Measurements from ENCODE around the gene FHIT.

The FHIT gene

GRCh38 chr3:60220768-60221167 lies 1030.5 kb downstream of the FHIT start:
- no peak for DNase-seq (ENCODE audit: low read depth in 2 of 2)

DNA sequence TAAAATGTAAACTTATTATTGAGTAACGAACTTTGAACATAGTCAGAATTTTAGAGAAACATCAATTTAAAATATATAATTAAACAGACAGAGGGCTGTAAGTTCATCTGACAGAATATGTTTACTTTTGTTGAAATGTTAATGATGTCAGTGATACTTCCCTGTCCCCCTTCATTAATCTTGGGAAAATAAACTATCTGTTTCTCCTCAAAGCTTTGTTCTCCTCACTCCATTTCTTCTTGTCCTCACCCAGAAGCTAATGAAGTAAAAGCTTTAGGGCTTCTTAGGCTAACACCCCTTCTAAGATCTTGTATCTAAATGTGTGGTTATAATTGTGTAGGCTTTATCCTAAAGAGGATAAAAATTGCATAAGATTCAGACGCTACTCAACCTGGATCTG lies 1031.8 kb downstream of the FHIT start:
- no peak for DNase-seq (ENCODE audit: low read depth in 2 of 2)

DNA sequence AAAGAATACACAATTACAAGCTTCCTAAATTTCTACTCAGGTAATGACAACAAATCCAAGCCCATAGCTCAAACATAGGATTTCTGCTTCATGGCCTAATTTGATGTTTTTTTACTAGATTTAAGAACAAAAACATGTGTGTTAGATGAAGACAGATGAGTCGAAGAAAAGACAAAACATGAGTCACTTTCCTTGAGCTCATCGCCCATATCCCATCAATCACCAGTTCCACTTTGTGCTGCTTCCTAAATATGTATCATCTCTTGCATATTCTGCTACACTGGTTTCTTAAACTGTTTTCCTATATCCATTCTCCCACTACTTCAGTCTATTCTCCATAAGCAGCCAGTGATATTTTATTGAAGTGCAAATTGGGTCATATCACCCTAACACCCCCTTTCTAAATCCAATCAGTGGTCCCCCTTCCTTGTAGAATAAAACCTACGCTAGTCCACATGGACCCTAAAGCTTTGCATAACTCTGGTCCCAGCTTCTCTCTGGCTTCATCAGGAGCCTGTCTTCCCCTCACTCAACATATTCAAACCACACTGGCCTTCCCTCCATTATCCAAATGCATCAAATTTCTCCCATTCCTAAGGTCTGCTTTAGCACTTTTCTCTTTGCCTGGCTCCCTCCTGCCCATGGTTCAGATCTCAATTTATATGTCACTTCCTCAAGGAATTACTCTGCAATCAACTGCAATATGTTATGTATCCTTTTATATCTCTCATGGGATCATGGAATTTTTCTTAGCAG lies 1033.9 kb downstream of the FHIT start:
- peak; percentile 32 to 33 for DNase-seq (ENCODE audit: low read depth in 2 of 2)

DNA sequence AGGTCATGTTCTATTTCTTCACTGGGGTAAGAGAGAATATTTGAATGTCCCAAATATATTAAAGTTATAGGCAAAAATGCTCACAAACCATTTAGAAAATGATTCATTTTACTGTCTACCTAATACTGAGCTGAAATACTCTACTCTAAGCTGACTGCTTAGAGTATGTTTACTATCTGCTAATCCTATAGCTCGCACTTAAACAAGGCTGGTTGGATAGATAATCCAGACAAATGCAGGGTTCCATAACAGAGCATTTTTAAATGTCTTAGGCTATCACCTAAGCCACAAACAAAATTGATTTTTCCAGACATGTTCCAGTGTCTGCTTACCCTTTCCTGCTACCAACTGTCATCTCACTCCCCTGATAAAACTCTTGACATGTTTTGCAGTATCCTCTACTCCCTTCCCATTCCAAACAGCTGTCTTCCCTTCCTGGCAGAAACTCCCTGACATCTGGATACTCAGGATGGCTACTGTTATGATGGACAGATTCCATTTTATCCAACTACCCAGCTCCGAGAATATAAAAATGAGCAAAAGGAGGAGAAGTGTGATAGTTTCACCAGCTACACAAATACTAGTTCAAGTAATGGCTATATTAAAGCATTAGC lies 1034.7 kb downstream of the FHIT start:
- no peak for DNase-seq (ENCODE audit: low read depth in 2 of 2)

- DNase-seq (ENCODE audit: low read depth in 2 of 2), result no peak
Observed at GRCh38 chr3:60215946-60216345, 1035.3 kb downstream of the FHIT start.

- DNase-seq (ENCODE audit: low read depth in 2 of 2), result no peak
Observed at GRCh38 chr3:60207905-60208304, 1043.3 kb downstream of the FHIT start.

DNA sequence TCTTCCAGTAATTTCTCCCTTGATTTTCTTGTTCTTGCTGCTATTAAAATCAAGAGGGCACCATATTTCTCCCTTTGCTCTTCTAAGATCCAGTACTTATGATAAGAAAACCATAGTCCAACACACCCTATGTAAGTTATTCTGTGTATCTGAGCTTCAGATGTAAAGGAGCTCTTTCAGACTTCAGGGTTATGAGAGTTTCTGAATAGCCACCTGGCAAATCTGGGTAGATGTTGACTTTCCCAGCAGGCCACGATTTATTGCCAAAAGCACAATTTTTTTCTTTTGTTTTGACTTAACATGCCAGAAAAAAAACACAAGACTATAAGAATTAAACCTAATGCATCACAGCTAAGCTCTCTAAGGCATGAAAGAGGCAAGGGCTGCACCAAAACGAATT lies 1045.0 kb downstream of the FHIT start:
- no peak for DNase-seq (ENCODE audit: low read depth in 2 of 2)

GRCh38 chr3:60202052-60202726 lies 1049.1 kb downstream of the FHIT start:
- no peak for DNase-seq (ENCODE audit: low read depth in 2 of 2)

DNA sequence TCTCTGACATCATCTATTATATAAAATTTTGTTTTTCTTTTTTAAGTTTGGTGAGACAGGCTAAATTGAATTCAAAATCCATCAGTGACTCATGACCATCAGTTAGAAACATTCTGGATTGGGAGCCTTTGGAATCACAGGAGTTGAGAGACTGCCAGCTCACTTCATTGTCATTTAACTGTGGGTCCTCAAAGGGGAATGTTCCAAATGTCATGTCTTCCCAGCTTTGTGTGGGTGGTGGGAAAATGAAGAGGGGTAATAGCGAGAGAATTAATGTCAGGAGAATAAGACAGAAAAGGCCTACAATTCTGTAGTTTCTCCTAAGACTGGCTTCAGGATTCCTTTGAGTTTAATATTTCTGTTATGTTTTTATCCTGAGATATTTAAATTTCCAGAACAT lies 1051.9 kb downstream of the FHIT start:
- no peak for DNase-seq (ENCODE audit: low read depth in 2 of 2)

- DNase-seq (ENCODE audit: low read depth in 2 of 2), result no peak
Observed at GRCh38 chr3:60198179-60198720, 1053.0 kb downstream of the FHIT start.

GRCh38 chr3:60192297-60193114 lies 1058.7 kb downstream of the FHIT start:
- no peak for DNase-seq (ENCODE audit: low read depth in 2 of 2)

GRCh38 chr3:60190073-60190472 lies 1061.2 kb downstream of the FHIT start:
- DNase-seq (ENCODE audit: low read depth in 2 of 2), result no peak

DNA sequence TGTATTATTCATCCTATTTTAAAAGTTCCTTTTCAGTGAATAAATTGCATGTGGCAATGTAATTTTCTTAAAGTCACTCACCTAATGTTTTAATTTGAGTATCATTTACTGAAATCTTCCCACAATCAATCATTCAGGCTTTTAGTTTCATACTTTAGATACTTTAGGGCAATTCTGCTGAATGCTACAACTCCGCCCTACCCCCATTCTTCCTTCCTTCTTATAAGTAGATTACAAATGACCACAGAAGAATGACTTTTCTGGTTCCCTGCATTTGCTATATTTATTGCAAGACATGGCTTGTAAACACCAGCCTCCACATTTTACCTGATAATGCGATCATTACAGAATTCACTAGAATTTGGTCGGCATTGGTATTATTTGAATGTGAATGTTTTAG lies 1061.9 kb downstream of the FHIT start:
- DNase-seq (ENCODE audit: low read depth in 2 of 2), result no peak

DNA sequence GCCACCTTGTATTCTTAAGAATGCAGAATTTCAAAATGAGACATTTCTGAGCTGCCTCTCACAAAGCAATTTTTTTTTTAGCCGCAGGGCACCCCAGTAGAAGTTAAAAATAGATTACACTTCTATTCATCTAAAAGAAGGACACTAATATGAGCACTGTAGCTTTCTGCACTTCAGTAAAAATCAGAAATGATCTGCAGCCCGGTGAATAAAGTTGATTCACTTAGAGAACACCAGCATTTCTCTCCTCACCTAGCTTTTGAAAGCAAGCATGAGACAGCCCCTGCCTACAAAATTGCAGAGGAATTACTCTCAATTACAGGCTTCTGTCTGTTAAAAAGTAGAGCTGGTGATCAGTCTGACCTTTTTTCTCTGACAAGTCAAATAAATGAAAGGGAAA lies 1062.4 kb downstream of the FHIT start:
- DNase-seq (ENCODE audit: low read depth in 2 of 2), result no peak

- no peak for DNase-seq (ENCODE audit: low read depth in 2 of 2)
Observed at GRCh38 chr3:60187343-60187742, 1063.9 kb downstream of the FHIT start.

DNA sequence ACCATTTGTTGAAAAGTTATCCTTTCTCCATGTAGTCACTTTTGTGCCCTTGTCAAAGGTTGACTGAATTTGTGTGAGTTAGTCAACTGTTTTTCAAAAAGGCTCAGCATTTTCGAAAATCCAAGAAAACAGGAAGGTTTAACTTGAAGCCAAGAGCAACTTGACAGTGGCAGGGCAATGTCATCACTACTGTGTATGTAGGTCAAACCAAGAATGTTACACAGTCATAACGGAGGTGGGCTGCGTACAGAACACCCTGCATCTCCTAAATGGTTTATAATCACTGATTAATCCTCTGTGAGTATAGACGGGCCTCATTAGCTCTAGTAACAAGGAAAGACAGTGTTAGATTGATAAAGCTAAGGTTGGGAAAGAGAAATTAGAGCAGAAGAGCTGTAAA lies 1064.9 kb downstream of the FHIT start:
- DNase-seq (ENCODE audit: low read depth in 2 of 2), result no peak

GRCh38 chr3:60185161-60185560 lies 1066.1 kb downstream of the FHIT start:
- DNase-seq (ENCODE audit: low read depth in 2 of 2), result no peak

DNA sequence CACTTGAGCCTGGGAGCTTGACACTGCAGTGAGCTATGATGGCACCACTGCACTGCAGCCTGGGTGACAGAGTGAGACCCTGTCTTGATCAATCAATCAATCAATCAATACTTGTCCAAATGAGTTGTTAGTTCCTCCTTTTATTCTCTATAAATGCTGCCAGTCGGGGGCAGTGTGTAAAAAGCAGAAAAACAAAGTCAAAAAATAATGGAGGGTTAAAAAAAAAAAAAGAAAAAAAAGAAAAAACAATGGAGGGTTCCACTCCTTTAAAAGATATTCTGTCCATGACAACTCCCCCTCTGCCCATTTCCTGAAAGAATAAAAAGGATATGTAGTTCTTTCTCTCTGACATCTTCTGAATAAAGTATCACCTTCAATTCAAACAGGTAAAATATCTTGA lies 1068.6 kb downstream of the FHIT start:
- no peak for DNase-seq (ENCODE audit: low read depth in 2 of 2)

- no peak for DNase-seq (ENCODE audit: low read depth in 2 of 2)
Observed at GRCh38 chr3:60178931-60179653, 1072.2 kb downstream of the FHIT start.

DNA sequence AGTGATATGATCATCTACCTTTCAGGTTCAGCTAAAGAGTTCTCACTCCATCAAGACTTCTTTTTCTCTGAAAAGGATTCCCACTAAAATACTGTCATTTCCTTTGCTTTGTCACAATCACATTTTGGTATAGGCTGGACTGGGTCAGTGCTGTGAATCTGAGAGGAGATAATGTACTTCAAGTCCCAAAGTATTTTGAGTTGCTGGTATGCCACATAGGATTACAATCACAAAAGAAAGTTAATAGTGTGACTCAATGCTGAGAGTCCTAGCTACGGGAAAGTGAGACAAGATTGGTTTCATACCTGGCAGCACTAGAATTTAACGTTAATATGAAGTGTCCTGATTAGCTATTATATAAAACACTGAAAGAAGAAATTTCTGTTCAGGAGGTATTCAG lies 1073.5 kb downstream of the FHIT start:
- no peak for DNase-seq (ENCODE audit: low read depth in 2 of 2)

DNA sequence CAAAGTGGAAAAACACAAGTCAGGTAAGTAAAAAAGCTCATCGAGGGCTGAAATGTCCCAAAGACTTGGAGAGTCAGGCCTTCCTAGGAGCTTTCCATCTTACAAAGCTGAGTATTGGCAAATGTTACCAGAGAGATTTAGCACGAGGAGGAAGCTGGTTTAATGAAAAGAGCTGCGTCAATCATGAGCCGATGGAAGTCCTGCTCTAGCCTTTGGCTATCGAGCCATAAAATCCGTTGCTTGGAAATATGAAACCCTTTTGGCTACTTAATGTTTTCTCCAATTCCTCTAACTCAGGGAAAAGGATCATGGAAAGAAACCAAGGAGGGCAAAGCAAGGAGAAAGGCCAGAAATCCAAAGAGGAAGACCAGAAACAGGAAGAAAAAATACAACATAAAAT lies 1074.6 kb downstream of the FHIT start:
- no peak for DNase-seq (ENCODE audit: low read depth in 2 of 2)

All from fibroblast of skin of left biceps (primary cell).